ENCODE measurements around the gene CD81. TPM values are rescaled to one million over a fixed set of nuclear protein-coding genes. Genes with fewer than 3 reads are reported as not detected.

The CD81 gene
- total and polyA plus RNA-seq, 10 of the 15 experiments (the other 5 are each of a cell fraction or from before 2014, with no cell fraction given), result 2.0 to 145 (median 57.2) TPM

GRCh38 chr11:2420502-2421225 is 43.6 kb downstream of the CD81 start:
- intact Hi-C loops (cut with micrococcal nuclease; ENCODE audit: unreplicated experiment), result loop anchor here (1.0 to 10.0 kb wide), 2 partner anchors 64 to 223 kb away; no protein-coding TSS in a partner anchor
- no peaks in the 10 kb centered on the region for H4K20me1 ChIP-seq (ENCODE audit: control insufficient read depth, insufficient read depth)
- no peaks in the 10 kb centered on the region for H3K36me3 ChIP-seq (ENCODE audit: control insufficient read depth in 2 of 2, insufficient read depth in 2 of 2, low read length in 1 of 2)
- no peak for TF ChIP-seq ZBTB33 (IDR thresholded peaks at IDR 0.05)
- TF ChIP-seq ZBTB40 (IDR thresholded peaks at IDR 0.05; ENCODE audit: borderline replicate concordance), result no peak
- peak; percentile 75 to 94 (median 93) for TF ChIP-seq CTCF (IDR thresholded peaks at IDR 0.05 in 2 of 3, conservative IDR thresholded peaks at IDR 0.05 in 1 of 3; ENCODE audit: control insufficient read depth in 2 of 3, extremely low read depth in 1 of 3, insufficient read depth in 1 of 3, low read depth in 3 of 3, low read length in 3 of 3)
- peak; percentile 21 for TF ChIP-seq SP1 (IDR thresholded peaks at IDR 0.05; ENCODE audit: low read depth, low read length)
- TF ChIP-seq BHLHE40 (IDR thresholded peaks at IDR 0.05; ENCODE audit: borderline replicate concordance in 1 of 2, low read depth in 2 of 2, low read length in 1 of 2), result peak; percentile 8 to 24; a peak in 1 of 4 replicates
- TF ChIP-seq RAD21 (IDR thresholded peaks at IDR 0.05; ENCODE audit: insufficient read depth, low read depth, low read length), result peak; percentile 85
- 0 out of 2 replicates have a peak, but pooled peaks have one; percentile 15 for TF ChIP-seq TBL1XR1 (IDR thresholded peaks at IDR 0.05; ENCODE audit: low read depth, low read length)
- TF ChIP-seq SMC3 (IDR thresholded peaks at IDR 0.05; ENCODE audit: borderline replicate concordance, low read length), result peak; percentile 96
- H3K4me3 ChIP-seq, result no peak overlapping the region
- BruUV-seq (replicated peaks), result no TSS peak
- no peak overlapping the region for H3K9ac ChIP-seq (ENCODE audit: control insufficient read depth, insufficient read depth, low read length)
- no peak overlapping the region for H2AFZ ChIP-seq (ENCODE audit: control insufficient read depth, low read depth, low read length)
- no peaks in the 10 kb centered on the region for H3K4me1 ChIP-seq (ENCODE audit: control insufficient read depth, insufficient read depth, low read length)
- FAIRE-seq (peak; percentile 74), DNase-seq (ENCODE audit: low read depth, low spot score) (no peak), ATAC-seq (peak; percentile 98)
- no peak overlapping the region for H3K27ac ChIP-seq (ENCODE audit: control insufficient read depth, insufficient read depth)
- POLR2A ChIA-PET, result interaction anchor here (1.4 kb wide), 1 partner anchor 115 kb away, joined by 3 read pairs; no protein-coding TSS in a partner anchor
- no peaks in the 10 kb centered on the region for H3K9me3 ChIP-seq (replicated peaks; ENCODE audit: control insufficient read depth, insufficient read depth, low read length)
- RAD21 ChIA-PET (ENCODE audit: unreplicated experiment), result interaction anchor here (0.7 to 7.3 kb wide), 8 partner anchors 20 to 234 kb away, joined by 3 to 187 read pairs (median 4); partner anchors contain the start of genes C11orf21, TSPAN32 and TSSC4
- no peaks in the 10 kb centered on the region for H3K79me2 ChIP-seq (ENCODE audit: control insufficient read depth, insufficient read depth, low read length)
- 25% methylated on average over 40 of the region's 44 CpGs for WGBS (ENCODE audit: insufficient coverage, insufficient replicate concordance, low lambda C conversion rate, missing lambda C conversion rate)
- SMC1A ChIA-PET (ENCODE audit: uncharacterized antibody, unreplicated experiment), result interaction anchor here (0.6 to 3.4 kb wide), 7 partner anchors 111 to 222 kb away, joined by 3 to 60 read pairs (median 4); no protein-coding TSS in a partner anchor
- CTCF ChIA-PET, result interaction anchor here (0.6 to 9.5 kb wide), 20 partner anchors 11 to 468 kb away, joined by 3 to 271 read pairs (median 4); partner anchors contain the start of genes C11orf21 and TSPAN32
- H3K27me3 ChIP-seq (replicated peaks in 1 of 2; ENCODE audit: control insufficient read depth in 2 of 2, insufficient read depth in 2 of 2, low read length in 1 of 2), result no peaks in the 10 kb centered on the region
- no peak overlapping the region for H3K4me2 ChIP-seq (ENCODE audit: control insufficient read depth, insufficient read depth)
- in situ Hi-C loops (cut with MboI), result no loop called here

Data from GM12878 (cell line).